ENCODE data around the gene CALHM6. TPM values are rescaled to one million over a fixed set of nuclear protein-coding genes. Genes with fewer than 3 reads are reported as not detected.
A peak's percentile ranks its signal among the peaks of the same experiment; 100 is the strongest.

Gene CALHM6
- total RNA-seq: 0.90 and 1.0 TPM in 2 replicates

GRCh38 chr6:116461331-116461931 lies at the start of gene CALHM6:
Gene CALHM6, plus strand, starts transcription at chr6:116461375. Its CDS starts 555 bp downstream, at chr6:116461930.
- DNase-seq (ENCODE audit: low read depth in 2 of 2): no peak

GRCh38 chr6:116412270-116412669 lies 48.9 kb upstream of the CALHM6 start:
- no peak for DNase-seq (ENCODE audit: low read depth in 2 of 2)

DNA sequence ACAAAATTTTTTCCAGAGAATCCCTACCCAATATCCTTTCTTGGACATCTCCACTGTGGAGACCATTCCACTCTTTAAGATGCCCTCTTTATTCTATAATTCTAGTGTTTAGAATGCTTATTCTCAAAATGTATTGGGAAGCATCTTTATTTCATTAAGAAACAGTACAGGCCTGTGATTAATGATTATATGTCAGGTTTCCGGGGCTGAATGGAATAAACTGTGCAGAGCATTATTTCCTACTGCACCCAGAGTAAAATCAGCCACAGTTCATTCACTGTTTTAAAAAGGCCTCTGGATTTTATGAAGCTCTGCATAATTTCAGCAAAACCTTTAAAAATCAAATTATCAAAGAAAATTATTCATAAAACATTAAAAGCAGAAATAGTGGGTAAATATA lies 47.8 kb upstream of the CALHM6 start:
- no peak for DNase-seq (ENCODE audit: low read depth in 2 of 2)

- DNase-seq (ENCODE audit: low read depth in 2 of 2): no peak
Measured at GRCh38 chr6:116417661-116418060, 43.5 kb upstream of the CALHM6 start.

DNA sequence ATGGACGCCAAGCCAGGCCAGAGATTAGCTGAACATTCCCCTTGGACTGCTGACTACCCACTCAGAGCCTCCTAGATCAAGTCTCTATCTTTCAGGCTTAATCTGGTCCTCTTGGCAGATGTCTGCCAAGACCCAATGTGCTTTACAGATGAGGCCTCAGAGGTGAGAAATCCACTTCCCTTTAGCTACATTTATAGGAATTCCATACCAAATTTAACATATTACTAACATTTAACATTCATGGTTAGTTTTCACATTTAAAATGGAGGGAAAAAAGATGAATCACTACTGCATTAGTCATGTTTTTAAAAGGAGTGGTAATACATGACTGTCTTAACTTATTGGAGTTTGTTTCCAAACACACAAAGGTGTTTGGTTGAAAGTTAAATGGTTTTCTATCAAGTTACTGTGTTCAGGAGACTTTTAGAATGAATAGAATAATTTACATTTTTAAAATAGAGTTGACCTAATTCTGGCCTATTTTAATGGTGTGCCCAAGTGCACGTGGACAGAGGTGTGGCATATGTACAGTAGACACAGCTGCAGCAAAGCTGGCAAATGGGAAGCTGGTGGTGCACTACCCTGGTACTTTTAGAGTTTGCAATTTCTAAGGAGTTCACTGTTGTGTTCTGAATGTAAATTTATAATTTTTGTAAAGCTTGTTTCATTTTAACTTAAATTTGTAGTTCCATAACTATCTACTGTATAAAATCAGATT lies 41.9 kb upstream of the CALHM6 start:
- no peak for DNase-seq (ENCODE audit: low read depth in 2 of 2)

GRCh38 chr6:116420341-116420740 lies 40.8 kb upstream of the CALHM6 start:
- DNase-seq (ENCODE audit: low read depth in 2 of 2): no peak

DNA sequence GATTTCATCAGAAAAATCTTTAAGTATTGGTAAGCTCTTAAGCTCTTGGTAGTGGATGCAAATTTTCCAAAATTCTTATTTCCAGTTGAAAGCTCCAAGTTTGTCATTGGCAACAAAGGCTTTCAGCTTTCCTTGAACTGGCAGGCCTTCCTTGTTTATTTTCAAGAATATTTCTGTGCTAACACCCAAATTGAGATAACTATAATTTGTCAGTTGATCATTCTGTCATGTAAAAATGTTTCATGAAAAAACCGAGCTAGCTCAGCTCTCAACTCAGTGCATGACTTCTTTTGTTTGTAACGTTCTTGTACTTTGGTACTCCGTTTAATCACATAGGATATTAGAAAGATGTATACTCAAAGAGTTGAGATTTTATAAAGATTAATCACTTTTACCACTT lies 38.9 kb upstream of the CALHM6 start:
- no peak for DNase-seq (ENCODE audit: low read depth in 2 of 2)

GRCh38 chr6:116424001-116424400 lies 37.2 kb upstream of the CALHM6 start:
- no peak for DNase-seq (ENCODE audit: low read depth in 2 of 2)

GRCh38 chr6:116426551-116426950 lies 34.6 kb upstream of the CALHM6 start:
- no peak for DNase-seq (ENCODE audit: low read depth in 2 of 2)

- no peak for DNase-seq (ENCODE audit: low read depth in 2 of 2)
Measured at GRCh38 chr6:116429111-116429510, 32.1 kb upstream of the CALHM6 start.

- DNase-seq (ENCODE audit: low read depth in 2 of 2): no peak
Measured at GRCh38 chr6:116430860-116431259, 30.3 kb upstream of the CALHM6 start.

DNA sequence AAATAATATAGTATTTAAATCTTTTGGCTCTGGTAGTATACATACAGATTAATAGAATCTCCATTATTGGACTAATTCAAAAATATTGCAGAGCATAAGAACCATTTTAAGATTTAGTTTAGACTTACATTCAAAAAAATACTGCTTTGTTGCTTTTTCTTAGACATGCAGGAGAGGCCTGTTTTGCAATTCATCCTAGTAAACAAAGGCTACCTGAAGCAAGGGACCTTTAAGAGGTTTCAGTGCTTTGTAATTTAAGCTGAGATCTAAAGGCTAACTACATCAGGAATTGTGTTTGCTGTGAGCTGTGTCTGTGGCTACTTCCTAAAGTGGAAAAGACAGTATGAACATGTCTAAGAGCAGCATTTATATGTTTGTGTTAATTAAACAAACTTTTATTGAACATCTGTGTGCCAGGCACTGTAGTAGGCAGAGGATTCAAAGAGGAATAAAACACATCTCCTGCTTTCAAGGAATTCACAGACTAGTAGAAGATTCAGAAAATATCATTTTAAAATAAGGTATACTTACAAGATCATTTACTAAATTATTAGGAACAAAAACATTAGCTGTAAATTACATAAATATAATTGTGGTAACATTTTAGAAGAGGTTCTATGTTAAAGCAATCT lies 29.1 kb upstream of the CALHM6 start:
- no peak for DNase-seq (ENCODE audit: low read depth in 2 of 2)

GRCh38 chr6:116433206-116433712 lies 27.9 kb upstream of the CALHM6 start:
- no peak for DNase-seq (ENCODE audit: low read depth in 2 of 2)

DNA sequence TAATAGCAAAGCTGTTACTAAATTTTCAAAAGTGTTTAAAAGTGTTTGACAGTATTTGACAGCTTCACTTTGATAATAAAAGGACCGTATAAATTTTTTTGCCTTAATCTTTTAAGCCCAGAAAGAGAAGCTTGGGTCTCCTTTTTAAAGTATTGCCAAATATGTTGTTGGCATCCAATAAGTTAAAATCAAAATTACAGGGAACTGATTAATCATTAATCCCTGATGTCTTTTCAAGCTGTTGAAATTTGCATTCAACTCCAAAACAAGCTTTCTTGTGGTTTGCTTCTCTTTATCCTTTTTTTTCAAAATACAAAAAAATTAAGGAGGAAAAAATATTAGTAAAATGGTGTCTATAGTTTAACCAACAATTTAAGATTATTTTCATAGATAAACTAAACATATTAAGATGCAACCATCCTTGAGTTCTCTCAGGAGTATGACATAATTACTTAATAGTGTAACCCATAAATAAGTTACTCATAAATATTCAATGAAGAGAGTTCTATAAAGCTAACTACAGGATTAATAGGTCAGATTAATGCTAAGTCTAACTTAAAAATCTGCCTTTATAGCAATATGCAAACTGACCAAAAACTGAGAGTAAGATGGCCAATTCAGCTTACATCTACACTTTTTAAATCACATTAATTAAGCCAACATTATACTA lies 27.0 kb upstream of the CALHM6 start:
- no peak for DNase-seq (ENCODE audit: low read depth in 2 of 2)

DNA sequence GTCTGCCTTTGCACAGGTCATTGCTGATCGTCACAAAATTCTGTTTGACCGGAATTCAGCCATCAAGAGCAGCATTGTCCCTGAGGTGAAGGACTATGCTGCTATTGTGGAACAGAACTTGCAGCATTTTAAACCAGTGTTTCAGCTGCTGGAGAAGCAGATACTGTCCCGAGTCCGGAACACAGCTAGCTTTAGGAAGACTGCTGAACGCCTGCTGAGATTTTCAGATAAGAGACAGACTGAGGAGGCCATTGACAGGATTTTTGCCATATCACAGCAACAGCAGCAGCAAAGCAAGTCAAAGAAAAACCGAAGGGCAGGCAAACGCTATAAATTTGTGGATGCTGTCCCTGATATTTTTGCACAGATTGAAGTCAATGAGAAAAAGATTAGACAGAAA lies 24.6 kb upstream of the CALHM6 start:
- no peak for DNase-seq (ENCODE audit: low read depth in 2 of 2)

GRCh38 chr6:116437656-116438055 lies 23.5 kb upstream of the CALHM6 start:
- DNase-seq (ENCODE audit: low read depth in 2 of 2): no peak

GRCh38 chr6:116438590-116439448 lies 22.4 kb upstream of the CALHM6 start:
- peak in 1 of 2 donors; percentile 22 for DNase-seq (ENCODE audit: low read depth in 2 of 2)

DNA sequence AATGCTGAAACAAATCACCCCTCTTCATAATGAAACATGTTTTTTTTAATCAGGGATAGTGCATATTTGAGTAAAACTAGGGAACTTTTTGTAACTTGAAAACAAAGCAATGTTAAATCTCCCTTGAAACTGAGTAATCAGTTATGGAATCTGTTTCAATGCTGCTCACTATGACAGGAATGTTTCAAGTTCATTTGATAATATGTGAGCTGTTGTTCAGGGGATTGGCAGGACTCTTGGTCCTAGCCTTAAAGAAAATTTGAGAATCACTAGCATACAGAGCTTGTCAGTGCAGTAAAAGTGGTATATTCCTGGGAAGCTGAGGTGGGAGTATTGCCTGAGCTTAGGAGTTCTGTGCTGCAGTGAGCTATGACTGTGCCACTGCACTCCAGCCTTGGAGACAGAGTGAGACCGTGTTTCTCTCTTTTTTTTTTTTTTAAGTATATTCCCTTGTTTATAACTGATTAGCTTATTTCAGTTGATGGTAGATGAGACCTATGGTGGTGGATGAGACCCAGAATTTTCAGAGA lies 21.6 kb upstream of the CALHM6 start:
- DNase-seq (ENCODE audit: low read depth in 2 of 2): no peak

GRCh38 chr6:116443105-116443504 lies 18.1 kb upstream of the CALHM6 start:
- DNase-seq (ENCODE audit: low read depth in 2 of 2): no peak

DNA sequence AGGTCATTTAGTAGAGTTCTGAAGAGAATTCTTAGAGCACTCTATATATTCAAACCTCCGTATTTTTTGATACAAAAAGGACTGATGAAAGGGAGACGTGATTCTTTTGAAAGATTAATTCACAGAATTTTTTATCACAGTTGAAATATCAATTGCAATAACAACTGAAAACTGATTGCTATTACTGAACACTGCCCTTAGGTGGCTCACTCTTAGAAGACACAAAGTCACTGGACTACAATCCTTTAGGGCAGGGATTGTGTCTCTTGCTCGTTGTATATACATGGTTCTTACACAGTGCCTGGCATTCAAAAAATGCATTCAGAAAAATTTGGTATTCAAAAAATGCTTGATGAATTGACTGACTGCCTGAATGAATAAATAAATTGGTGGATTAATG lies 17.1 kb upstream of the CALHM6 start:
- DNase-seq (ENCODE audit: low read depth in 2 of 2): peak in 1 of 2 donors; percentile 49

GRCh38 chr6:116444575-116444974 lies 16.6 kb upstream of the CALHM6 start:
- no peak for DNase-seq (ENCODE audit: low read depth in 2 of 2)
